ENCODE data around the gene SCP2.

The SCP2 gene

DNA sequence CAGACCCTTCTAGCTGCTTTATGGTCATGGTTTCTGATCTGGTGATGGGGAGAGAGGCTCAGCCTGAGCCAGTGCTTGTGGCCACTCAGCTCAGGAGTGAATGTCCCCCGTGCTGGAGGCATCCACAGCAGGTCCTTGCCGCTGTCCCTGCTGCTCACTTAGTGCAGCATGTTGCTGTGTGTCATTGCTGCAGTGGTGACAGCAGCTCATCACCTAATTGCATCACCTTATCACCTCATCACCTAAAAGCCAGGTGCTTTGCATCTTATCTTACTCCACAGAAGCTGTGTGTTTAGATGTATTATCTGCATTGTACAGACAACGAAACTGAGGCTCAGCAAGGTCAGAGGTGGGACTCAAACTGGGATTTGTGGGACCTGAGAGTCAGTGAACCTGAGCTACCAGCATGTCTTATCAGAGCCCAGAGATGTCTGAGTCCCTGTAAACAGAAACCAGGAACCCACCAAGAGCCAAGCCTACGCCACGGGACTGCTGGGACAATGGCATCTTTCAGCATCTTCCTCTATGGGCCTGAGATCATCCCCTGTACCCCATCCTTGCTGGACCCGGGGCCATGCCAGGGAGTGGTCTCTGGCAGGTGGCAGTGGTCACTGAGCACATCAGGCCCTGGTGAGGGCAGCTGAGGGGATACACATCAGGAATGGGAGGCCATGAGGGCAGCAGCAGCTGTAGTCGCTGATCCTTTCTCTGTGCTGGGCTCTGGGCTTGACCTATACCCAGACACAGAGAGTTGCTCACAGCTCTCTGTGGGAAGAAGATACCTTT lies 141.4 kb downstream of the SCP2 start:
- no peak for DNase-seq (ENCODE audit: low read depth)

DNA sequence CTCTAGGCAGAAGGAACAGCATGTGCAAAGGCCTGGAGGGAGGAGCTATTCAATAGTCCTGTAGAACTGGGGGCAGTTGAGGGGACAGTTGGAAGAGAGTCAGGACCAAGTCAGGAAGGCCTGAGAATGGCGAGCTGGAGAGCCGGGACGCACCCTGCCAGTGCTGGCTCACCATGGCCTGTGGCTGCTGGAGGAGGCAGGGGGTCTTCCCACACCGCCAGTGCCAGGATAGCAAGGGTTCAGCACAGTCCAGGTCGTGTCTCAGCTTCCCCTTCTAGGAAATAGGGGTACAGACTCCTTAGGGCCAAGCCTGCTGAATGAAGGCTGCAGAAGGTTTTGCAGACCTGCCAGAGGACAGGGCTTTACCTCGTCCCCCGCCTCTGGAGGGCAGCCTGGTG lies 142.2 kb downstream of the SCP2 start:
- DNase-seq (ENCODE audit: low read depth) = no peak

DNA sequence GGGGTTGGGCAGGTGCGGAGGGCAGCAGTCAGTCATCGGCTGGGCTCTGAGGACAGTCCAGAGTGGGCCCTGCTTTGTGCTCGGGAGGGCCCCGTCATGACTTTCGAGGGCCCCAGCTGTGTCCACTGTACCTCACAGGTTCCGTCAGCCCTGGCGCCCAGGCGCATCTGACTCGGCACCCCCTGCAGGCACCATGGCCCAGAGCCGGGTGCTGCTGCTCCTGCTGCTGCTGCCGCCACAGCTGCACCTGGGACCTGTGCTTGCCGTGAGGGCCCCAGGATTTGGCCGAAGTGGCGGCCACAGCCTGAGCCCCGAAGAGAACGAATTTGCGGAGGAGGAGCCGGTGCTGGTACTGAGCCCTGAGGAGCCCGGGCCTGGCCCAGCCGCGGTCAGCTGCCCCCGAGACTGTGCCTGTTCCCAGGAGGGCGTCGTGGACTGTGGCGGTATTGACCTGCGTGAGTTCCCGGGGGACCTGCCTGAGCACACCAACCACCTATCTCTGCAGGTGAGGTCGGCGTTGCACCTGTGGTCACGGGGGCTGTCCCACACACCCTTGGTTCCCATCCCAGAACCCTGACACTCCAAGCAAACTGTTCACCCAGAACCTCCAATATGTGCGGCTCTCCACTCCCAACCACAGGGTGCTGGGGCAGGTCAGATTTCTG lies 142.7 kb downstream of the SCP2 start:
- DNase-seq (ENCODE audit: low read depth) = no peak

DNA sequence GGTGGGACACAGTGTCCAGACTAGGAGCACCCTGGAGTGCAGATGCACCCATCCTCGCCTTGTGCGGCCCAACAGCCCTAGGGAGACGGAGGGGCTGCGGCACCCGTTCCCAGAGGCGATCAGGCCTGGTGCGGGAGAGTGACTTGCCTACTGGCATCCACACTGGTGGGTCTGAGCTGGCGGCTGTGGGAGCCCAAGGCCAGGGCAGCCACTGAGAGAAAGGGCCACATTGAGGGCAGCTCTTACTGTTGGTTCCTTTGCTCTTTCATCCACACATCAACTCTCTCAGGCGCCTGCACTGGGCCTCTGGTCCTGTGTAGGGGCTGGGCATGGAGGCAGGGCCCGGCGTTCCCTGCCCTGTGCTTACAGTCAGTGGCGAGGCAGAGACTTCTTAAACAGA lies 143.5 kb downstream of the SCP2 start:
- no peak for DNase-seq (ENCODE audit: low read depth)

DNA sequence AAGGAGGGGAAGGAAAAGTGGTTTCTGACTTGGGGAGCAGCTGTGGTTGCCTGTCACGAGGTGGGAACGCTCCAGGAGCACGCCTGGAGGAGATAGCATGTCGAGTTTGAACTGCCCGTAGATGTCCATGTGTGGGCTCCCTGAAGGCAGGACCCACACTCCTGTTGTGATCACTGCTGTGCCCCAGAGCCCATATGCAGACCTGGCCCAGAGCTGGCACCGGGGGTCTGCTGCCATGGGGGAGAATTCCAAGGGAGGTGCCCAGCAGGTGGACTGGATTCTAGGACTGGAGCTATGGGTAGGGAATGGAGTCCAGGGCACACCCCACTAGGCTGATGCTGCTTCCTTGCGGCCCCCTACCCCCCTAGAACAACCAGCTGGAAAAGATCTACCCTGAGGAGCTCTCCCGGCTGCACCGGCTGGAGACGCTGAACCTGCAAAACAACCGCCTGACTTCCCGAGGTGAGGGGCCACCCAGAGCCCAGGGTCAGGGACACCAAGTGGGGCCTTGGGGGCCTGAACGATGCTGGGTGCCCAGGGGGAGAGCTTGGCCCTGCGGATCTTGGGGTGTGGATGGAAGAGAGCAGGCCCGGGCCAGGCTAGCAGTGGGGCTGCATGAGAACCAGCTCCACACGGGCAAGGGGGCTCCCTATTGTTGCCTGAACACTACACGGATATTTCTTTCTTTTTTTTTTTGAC lies 144.2 kb downstream of the SCP2 start:
- no peak for DNase-seq (ENCODE audit: low read depth)

DNA sequence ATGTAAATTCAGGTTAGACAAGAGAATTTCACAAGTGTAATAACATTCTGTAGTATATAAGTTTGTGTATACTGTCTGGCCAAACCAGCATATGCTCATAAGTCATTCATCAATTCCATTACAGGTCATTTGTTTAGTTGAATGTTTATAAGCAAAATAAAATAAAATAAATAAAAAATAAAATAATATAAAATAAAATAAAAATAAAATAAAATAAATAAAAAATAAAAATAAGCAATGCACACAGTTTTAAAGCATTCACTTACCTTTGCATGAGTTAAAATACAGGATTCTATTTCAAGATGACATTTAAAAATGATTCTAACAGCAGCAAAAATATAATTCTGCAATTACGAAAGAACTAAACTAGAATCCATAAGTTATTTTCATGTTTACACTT lies 144.8 kb downstream of the SCP2 start:
- no peak for DNase-seq (ENCODE audit: low read depth)

DNA sequence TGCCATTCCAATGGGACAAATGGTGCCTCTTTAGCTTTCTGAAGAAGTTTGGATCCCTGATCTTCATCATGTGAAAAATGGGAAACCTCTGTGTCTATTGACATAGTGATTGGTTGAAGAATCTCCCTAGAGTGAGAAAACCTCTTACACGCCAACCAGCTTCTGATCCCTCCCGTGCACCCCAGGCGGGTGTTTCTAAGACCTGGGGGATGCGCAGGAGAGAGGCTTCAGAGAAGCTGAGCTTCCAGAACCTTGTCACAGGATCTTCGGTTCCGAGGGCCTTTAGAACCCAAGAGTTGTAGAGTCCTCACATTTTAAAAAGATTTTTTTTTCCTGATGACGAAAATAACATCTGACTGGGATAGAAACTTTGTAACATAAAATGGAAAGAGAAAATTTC lies 146.2 kb downstream of the SCP2 start:
- no peak for DNase-seq (ENCODE audit: low read depth)

DNA sequence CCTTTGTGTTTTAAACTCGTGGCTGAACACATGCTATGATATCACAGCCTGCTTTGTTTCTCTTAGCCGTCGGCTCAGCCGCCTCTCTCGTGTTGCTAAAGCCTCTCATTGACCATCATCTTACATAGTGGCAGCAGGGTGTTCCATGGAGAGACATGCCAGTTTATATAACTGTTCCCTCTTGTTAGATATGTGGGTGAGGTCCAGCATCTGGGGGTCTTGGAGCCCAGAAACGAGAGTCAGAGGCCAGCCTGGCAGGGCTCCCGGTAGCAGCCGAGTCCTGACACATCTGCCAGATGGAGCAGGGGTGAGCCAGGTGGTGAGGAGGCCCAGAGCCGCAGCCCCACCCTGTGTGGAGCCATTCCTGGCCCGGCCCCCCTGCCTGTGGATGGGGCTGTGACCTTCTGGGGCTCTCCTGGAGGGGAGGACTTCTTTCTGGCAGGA lies 146.8 kb downstream of the SCP2 start:
- DNase-seq (ENCODE audit: low read depth) = no peak

DNA sequence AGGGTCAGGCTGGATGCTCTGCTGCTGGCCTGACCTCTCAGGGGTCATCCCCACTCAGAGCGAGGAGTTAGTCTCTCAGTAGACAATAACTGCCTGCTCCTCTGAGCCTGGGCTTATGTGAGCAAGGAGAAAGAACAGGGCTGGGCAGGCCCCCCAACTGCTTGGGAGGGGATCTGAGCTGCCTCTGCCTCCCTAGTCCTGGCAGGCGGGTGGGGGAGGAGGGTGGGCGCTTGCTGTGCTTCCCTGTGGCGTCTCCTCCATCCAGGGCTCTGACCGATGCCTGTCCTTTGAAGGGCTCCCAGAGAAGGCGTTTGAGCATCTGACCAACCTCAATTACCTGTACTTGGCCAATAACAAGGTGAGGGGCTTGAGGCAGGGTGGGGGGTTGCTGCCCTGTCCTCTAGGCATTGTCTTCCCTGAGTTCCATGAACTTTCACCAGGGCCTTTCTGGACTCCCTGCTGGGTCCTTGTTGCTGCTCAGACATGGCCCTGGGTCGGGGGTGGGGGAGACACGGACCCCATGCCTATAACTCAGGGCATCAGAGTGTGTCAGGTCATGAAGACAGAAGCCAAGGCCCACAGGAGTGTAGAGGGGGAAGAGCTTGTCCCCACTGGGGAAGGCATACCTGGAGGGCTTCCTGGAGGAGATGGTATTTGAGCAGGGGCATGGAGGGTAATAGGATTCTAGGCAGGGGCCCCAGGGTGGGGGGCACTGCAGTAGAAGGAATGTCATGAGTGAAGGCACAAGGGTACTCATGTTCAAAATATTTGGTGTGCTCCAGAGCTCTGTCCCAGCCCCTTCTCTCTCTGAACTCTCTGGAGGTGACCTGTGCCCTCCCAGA lies 147.5 kb downstream of the SCP2 start:
- DNase-seq (ENCODE audit: low read depth) = no peak

DNA sequence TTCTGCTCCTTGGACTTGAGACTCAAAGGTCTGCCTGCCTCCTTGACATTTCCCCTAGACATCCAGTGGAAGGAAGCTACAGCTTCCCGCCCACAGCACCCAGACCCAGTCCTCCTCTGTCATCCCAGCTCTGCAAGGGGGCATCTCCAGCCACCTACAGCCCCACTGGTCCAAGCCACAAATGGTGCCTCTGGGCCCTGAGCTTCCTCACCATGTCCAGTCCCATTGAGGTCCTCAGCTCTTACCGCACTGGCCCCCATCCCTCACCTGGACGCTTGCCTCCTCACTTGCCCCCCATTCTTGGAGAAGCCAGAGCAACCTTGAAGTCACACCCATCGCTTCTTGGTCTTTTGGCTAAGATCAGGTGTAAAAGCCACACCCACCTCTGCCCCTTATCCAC lies 148.1 kb downstream of the SCP2 start:
- no peak for DNase-seq (ENCODE audit: low read depth)

DNA sequence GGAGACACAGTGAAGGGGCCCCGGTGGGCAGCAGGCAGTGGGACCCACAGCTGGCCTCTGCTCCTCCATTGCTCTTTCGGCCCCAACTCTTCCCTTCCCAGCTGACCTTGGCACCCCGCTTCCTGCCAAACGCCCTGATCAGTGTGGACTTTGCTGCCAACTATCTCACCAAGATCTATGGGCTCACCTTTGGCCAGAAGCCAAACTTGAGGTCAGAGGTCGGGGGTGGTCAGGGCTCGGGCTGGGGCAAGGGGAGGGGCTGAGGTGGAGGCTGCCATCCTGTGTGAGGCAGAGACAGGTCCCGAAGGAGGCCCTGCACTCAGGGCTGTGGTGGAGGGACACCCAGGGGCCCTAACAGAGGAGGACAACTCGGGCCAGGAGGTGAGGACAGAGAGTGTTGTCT lies 148.7 kb downstream of the SCP2 start:
- no peak for DNase-seq (ENCODE audit: low read depth)

DNA sequence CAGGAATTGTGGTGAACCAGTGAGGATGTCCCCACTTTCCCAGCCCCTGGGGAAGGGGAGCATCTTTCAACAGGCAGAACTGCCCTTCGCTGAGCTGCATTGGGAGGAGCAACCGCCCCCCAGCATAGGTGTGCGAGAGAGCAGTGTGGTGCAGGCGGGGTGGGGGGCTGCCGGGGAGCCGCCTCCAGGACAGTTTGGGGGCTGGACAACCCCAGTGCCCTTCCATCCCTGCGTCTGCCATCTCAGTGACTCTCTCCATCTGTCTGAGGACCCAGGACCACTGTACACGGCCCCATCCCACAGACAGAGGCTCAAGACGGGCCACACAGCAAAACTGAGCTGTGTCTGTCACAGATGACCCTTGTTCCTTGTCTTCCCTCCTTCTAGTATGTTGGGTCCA lies 149.1 kb downstream of the SCP2 start:
- DNase-seq (ENCODE audit: low read depth) = no peak

DNA sequence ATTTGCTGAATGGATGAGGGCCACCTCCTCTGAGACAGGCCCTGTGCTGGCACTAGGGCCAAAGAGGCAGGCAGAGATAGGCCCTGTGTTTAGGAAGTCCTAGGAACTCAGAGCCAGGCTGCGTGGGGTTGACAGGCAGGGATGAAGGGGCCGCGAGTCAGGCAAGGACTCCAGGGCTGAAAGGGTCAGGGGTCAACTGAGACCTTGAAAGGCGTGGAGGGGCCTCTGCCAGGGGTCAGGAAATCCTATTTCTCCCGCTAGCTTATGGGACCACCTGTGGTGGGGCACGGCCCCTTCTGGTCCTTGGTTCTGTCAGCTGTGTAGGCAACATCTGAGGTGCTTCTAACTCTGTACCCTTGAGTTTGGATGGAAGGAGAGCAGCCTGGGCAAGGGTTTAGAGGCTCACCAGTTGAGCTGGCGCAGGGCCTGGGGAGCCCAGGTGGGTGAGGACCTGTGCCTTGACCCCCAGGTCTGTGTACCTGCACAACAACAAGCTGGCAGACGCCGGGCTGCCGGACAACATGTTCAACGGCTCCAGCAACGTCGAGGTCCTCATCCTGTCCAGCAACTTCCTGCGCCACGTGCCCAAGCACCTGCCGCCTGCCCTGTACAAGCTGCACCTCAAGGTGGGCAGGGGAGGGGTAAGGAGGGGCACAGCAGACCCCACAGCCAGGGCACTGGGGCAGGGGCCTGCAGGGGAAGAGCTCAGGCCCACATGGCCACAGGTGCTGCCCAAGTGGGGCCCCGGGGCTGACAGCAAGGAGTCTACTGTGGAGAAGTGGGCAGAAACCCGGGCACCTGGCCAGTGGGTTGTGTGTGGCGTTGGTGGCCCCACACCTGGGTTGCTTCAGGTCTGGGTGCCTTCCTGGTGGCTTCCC lies 149.9 kb downstream of the SCP2 start:
- DNase-seq (ENCODE audit: low read depth) = no peak

DNA sequence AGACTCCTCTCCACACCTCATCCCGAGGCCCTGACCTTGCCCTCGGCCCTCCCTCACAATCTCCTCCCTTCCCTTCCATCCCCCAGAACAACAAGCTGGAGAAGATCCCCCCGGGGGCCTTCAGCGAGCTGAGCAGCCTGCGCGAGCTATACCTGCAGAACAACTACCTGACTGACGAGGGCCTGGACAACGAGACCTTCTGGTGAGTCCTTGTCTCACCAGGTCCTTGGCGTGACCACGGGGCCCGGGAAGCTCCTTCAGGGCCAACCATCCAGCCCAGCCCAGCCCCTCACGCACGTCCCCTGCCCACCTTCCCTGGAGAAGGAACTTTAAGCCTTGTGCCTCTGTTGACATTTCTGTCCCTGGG lies 150.5 kb downstream of the SCP2 start:
- no peak for DNase-seq (ENCODE audit: low read depth)

DNA sequence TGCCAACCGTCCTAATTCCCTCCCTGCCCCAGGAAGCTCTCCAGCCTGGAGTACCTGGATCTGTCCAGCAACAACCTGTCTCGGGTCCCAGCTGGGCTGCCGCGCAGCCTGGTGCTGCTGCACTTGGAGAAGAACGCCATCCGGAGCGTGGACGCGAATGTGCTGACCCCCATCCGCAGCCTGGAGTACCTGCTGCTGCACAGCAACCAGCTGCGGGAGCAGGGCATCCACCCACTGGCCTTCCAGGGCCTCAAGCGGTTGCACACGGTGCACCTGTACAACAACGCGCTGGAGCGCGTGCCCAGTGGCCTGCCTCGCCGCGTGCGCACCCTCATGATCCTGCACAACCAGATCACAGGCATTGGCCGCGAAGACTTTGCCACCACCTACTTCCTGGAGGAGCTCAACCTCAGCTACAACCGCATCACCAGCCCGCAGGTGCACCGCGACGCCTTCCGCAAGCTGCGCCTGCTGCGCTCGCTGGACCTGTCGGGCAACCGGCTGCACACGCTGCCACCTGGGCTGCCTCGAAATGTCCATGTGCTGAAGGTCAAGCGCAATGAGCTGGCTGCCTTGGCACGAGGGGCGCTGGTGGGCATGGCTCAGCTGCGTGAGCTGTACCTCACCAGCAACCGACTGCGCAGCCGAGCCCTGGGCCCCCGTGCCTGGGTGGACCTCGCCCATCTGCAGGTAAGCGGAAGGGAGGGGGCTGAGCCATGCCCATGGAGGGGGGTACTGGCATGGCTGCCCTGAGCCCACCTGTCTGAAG lies 151.4 kb downstream of the SCP2 start:
- DNase-seq (ENCODE audit: low read depth) = no peak

DNA sequence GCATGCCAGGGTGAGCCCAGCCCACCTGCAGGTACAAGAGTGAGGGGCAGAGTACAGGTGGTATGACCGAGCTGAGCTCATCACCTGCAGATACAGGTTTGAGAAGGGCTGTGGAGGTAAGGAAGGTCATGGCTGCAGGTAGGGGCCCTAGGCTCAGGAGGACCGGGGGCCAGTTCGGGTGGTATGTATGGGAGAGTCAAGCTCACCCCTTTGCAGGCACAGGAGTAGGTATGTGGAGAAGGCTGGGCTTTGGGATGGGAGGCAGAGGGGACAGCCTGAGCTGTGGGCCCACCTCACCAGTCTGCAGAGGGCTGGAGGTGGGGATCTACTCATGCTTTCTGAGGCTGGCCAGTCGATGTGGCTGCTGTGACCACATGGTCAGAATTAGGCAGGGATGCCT lies 152.2 kb downstream of the SCP2 start:
- DNase-seq (ENCODE audit: low read depth) = no peak

DNA sequence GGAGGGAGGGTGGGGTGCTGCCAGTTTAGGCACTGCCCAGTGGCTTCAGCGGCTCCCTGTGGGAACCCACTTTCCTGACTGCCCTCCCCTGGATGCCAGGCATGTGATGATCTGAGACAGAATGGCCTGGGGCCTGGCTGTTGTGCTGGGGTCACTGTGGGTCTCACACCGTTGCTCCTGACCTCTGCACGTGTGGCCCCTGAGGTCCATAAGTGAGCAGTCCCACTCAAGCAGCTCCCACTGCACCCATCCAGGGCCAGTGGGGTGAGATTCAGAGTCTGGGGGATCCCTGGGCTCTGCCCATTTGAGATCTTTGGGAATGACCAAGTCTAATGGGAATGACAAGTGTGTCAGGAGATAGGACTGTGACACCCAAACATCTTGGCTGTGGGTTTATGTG lies 153.0 kb downstream of the SCP2 start:
- DNase-seq (ENCODE audit: low read depth) = no peak

DNA sequence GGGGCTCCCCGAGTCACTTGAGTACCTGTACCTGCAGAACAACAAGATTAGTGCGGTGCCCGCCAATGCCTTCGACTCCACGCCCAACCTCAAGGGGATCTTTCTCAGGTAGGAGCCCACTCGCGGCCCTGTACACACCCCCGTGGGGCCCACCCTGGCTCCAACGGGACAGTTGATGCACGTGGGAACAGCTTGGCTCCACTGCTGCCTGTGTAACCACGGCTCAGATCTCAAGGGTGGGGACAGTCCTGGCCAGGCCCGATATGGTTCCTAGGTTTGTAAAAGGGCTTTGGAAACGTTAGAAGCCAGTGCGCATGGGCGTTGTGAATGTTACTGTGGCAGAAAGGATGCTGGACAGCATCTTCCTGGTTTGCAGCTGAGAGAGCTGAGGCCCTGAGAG lies 153.7 kb downstream of the SCP2 start:
- no peak for DNase-seq (ENCODE audit: low read depth)

DNA sequence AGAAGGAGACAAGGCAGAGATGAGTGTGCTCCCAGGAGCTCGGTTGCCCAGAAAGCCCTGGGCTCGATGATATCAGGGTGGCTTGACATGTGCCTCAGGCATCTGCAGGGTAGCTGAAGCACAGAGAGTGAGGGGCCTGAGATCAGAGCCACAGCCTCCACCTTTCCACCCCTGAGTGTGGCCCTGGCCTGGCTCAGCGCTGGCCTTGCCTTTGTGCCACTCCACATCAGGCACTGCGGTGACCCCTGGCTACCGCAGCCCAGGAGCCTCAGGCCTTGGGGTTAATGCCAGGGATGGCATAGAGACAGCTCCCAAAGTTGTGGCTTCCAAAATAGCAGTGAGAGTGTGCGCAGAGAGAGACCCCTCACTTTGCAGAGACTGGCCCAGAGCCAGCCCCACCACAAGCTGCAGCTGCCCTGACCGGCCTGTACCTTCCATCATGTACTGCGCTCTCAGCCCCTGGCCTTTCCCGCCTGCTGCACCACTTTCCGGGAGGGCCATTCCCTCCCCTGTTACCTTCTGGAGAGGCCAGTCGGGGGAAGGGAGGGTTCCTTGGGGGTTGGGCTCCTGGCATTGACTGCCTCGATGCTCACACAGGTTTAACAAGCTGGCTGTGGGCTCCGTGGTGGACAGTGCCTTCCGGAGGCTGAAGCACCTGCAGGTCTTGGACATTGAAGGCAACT lies 154.4 kb downstream of the SCP2 start:
- no peak for DNase-seq (ENCODE audit: low read depth)

DNA sequence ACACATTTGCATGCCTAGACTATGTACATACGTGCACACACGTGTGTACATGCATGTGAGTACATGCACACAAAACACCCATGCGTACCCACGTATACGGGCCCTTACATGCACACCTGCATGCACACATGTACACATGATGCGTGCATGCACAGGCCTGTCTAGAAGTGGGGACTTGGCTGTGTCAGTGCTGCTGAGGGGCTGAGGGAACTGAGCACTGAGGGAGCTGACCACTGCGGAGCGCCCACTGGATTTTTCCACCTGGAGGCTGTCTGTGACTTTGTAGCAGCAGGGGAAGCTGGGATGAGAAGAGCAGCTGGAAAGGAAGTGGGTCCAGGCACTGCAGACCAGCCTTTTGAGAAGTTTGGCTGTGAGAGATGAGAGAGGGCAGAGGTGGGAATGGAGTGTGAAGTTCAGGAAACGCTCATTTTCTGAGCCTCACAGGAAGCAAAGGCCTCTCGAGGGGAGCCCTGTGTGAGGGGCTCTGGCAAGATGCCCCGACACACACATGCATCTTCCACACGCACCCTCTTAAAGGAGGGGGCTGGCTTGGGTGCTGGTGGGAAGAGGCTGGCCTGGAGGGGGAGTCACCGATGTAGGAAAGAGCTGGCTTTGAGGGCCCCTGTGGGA lies 155.9 kb downstream of the SCP2 start:
- DNase-seq (ENCODE audit: low read depth) = no peak

All from fibroblast of the conjunctiva (primary cell).